ENCODE measurements around the gene WDR27.

DNA sequence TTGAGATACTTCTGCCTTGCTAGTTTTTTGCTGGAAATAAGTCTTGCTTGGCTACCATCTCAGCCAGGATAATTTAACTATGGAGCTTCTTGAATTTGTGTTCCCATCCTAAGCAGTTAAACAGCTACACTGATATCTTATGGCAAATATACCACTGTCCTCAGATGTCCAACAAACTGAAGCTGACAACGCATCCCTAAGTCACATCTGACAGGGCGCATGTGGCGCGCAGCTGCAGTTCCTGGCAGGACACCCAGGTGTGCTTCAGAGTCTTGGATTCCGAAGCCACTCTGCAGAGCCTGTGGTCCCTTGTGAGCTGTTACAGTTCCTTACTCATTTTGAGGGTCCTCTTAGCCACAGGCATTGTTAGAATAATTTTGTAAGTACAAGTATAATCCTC, 127.9 kb downstream of the WDR27 start:
- TF ChIP-seq, protein P1, sequence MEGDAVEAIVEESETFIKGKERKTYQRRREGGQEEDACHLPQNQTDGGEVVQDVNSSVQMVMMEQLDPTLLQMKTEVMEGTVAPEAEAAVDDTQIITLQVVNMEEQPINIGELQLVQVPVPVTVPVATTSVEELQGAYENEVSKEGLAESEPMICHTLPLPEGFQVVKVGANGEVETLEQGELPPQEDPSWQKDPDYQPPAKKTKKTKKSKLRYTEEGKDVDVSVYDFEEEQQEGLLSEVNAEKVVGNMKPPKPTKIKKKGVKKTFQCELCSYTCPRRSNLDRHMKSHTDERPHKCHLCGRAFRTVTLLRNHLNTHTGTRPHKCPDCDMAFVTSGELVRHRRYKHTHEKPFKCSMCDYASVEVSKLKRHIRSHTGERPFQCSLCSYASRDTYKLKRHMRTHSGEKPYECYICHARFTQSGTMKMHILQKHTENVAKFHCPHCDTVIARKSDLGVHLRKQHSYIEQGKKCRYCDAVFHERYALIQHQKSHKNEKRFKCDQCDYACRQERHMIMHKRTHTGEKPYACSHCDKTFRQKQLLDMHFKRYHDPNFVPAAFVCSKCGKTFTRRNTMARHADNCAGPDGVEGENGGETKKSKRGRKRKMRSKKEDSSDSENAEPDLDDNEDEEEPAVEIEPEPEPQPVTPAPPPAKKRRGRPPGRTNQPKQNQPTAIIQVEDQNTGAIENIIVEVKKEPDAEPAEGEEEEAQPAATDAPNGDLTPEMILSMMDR (IDR thresholded peaks at IDR 0.05 in 4 of 5, conservative IDR thresholded peaks at IDR 0.05 in 1 of 5): no peak
- no peak for TF ChIP-seq POLR2A (IDR thresholded peaks at IDR 0.05)

Data from gastrocnemius medialis (tissue), 4 donors.